GM12801 (cell line): ENCODE results near the gene KPNA5.

Experiments
- CTCF ChIP-seq: IDR thresholded peaks from one replicate; pipeline ENCODE4 v1.5.1; 2011; ENCODE audit warnings: control low read depth; ENCODE audit not compliant: insufficient read length; ENCODE audit errors: extremely low read depth

The KPNA5 gene

GRCh38 chr6:116779573-116780164 lies 98.7 kb downstream of the KPNA5 start:
- TF ChIP-seq CTCF = no peak

- no peak for TF ChIP-seq CTCF
Measured at GRCh38 chr6:116783852-116784251, 102.8 kb downstream of the KPNA5 start.
